ENCODE measurements around the gene IFITM10. TPM values are rescaled to one million over a fixed set of nuclear protein-coding genes. Genes with fewer than 3 reads are reported as not detected.

Gene IFITM10
- total RNA-seq, 1 experiment from 2014 or later = 1.0 TPM

GRCh38 chr11:1763796-1764661, 13.6 kb upstream of the IFITM10 start, which contains the start of gene CTSD:
CTSD (minus strand) TSS chr11:1763927; CDS start chr11:1763859, 68 bp downstream.
- DNase-seq (ENCODE audit: extremely low read depth, low read depth) = peak; percentile 65

- no peak for DNase-seq (ENCODE audit: extremely low read depth, low read depth)
Observed at GRCh38 chr11:1763336-1763795, 13.0 kb upstream of the IFITM10 start.

- peak; percentile 45 for DNase-seq (ENCODE audit: extremely low read depth, low read depth)
Observed at GRCh38 chr11:1762537-1763302, 12.3 kb upstream of the IFITM10 start.

GRCh38 chr11:1761857-1762536, 11.6 kb upstream of the IFITM10 start:
- DNase-seq (ENCODE audit: extremely low read depth, low read depth) = no peak

GRCh38 chr11:1761110-1761856, 10.9 kb upstream of the IFITM10 start:
- no peak for DNase-seq (ENCODE audit: extremely low read depth, low read depth)

- peak; percentile 27 for DNase-seq (ENCODE audit: extremely low read depth, low read depth)
Observed at GRCh38 chr11:1760351-1761109, 10.1 kb upstream of the IFITM10 start.

GRCh38 chr11:1759851-1760220, 9.4 kb upstream of the IFITM10 start:
- DNase-seq (ENCODE audit: extremely low read depth, low read depth) = no peak

- DNase-seq (ENCODE audit: extremely low read depth, low read depth) = no peak
Observed at GRCh38 chr11:1759151-1759850, 8.9 kb upstream of the IFITM10 start.

- no peak for DNase-seq (ENCODE audit: extremely low read depth, low read depth)
Observed at GRCh38 chr11:1758611-1759150, 8.3 kb upstream of the IFITM10 start.

GRCh38 chr11:1757861-1758610, 7.6 kb upstream of the IFITM10 start:
- DNase-seq (ENCODE audit: extremely low read depth, low read depth) = no peak

- DNase-seq (ENCODE audit: extremely low read depth, low read depth) = no peak
Observed at GRCh38 chr11:1756791-1757771, 6.7 kb upstream of the IFITM10 start.

- DNase-seq (ENCODE audit: extremely low read depth, low read depth) = no peak
Observed at GRCh38 chr11:1755692-1756561, 5.5 kb upstream of the IFITM10 start.

- DNase-seq (ENCODE audit: extremely low read depth, low read depth) = no peak
Observed at GRCh38 chr11:1755344-1755691, 4.9 kb upstream of the IFITM10 start.

- no peak for DNase-seq (ENCODE audit: extremely low read depth, low read depth)
Observed at GRCh38 chr11:1754376-1755150, 4.2 kb upstream of the IFITM10 start.

GRCh38 chr11:1753929-1754305, 3.5 kb upstream of the IFITM10 start:
- no peak for DNase-seq (ENCODE audit: extremely low read depth, low read depth)
